WTC11 (cell line): ENCODE measurements around the gene KRTAP20-3. TPM values are rescaled to one million over a fixed set of nuclear protein-coding genes. Genes with fewer than 3 reads are reported as not detected.

Experiments used
- ATAC-seq: fragments of 200-7000 bp; cut with Tn5 transposase; 2 replicates; pipeline ENCODE4 v1.10.0; 2021; ENCODE audit warnings: mild to moderate bottlenecking, moderate library complexity
- CTCF ChIA-PET: fragments of 300-600 bp; sonication (Branson Sonifier 250); formaldehyde crosslinking; loops from one replicate; lab custom pipeline; 2021; ENCODE audit warnings: antibody characterized with exemption; lab: Charles Lee
- POLR2A ChIA-PET: fragments of 350-600 bp; sonication (Branson Sonifier 250); formaldehyde crosslinking; loops from one replicate; lab custom pipeline; 2021; ENCODE audit warnings: antibody characterized with exemption; lab: Charles Lee
- DNase-seq: peaks from one replicate; pipeline ENCODE4 v3.0.0; 2021; ENCODE audit warnings: low spot score
- H3K27ac Mint-ChIP-seq: 2 replicates; pipeline ENCODE4 v1.8.0; 2021; ENCODE audit warnings: mixed read lengths
- H3K27me3 Mint-ChIP-seq: 2 replicates; pipeline ENCODE4 v1.8.0; 2021; ENCODE audit warnings: low read depth, mild to moderate bottlenecking, moderate library complexity, mixed read lengths
- H3K36me3 Mint-ChIP-seq: 2 replicates; pipeline ENCODE4 v1.8.0; 2021; ENCODE audit warnings: mixed read lengths
- H3K4me1 Mint-ChIP-seq: 2 replicates; pipeline ENCODE4 v1.8.0; 2022; ENCODE audit warnings: mixed read lengths
- H3K4me3 Mint-ChIP-seq: 2 replicates; pipeline ENCODE4 v1.8.0; 2021; ENCODE audit warnings: mild to moderate bottlenecking, moderate library complexity, mixed read lengths
- H3K9me3 Mint-ChIP-seq: 2 replicates; pipeline ENCODE4 v1.8.0; 2021; ENCODE audit warnings: mixed read lengths
- ATF2 ChIP-seq: sonication (generic); formaldehyde crosslinking; IDR thresholded peaks from 2 replicates; pipeline ENCODE4 v1.8.1; 2022; ENCODE audit warnings: low read depth, missing genetic modification reagents, borderline replicate concordance
- ERG ChIP-seq: fragments of 250-450 bp; sonication (Bioruptor Pico); IDR thresholded peaks from 2 replicates; pipeline ENCODE4 v1.8.0; 2021; ENCODE audit warnings: mild to moderate bottlenecking
- FOXJ3 ChIP-seq: sonication (generic); formaldehyde crosslinking; IDR thresholded peaks from 2 replicates; pipeline ENCODE4 v1.9.0; 2021; ENCODE audit warnings: missing genetic modification reagents, mild to moderate bottlenecking, borderline replicate concordance
- FOXK1 ChIP-seq: sonication (generic); formaldehyde crosslinking; IDR thresholded peaks from 2 replicates; pipeline ENCODE4 v1.8.0; 2022; ENCODE audit warnings: mild to moderate bottlenecking, moderate library complexity, missing genetic modification reagents
- GABPB1 ChIP-seq: sonication (generic); formaldehyde crosslinking; IDR thresholded peaks from 2 replicates; pipeline ENCODE4 v1.8.1; 2023; ENCODE audit warnings: mild to moderate bottlenecking, missing genetic modification reagents
- IRF2 ChIP-seq: sonication (generic); formaldehyde crosslinking; IDR thresholded peaks from 2 replicates; pipeline ENCODE4 v1.8.0; 2022; ENCODE audit warnings: low read depth, missing genetic modification reagents, borderline replicate concordance
- KAT7 ChIP-seq: sonication (generic); formaldehyde crosslinking; IDR thresholded peaks from 2 replicates; pipeline ENCODE4 v1.8.1; 2023; ENCODE audit warnings: missing genetic modification reagents, mild to moderate bottlenecking, borderline replicate concordance
- OVOL2 ChIP-seq: fragments of 250-450 bp; sonication (Bioruptor Pico); IDR thresholded peaks from 2 replicates; pipeline ENCODE4 v1.9.0; 2021; ENCODE audit warnings: mild to moderate bottlenecking, borderline replicate concordance
- PREB ChIP-seq: sonication (generic); formaldehyde crosslinking; IDR thresholded peaks from 2 replicates; pipeline ENCODE4 v1.8.1; 2022; ENCODE audit warnings: mild to moderate bottlenecking, missing genetic modification reagents, moderate library complexity, borderline replicate concordance
- SMAD3 ChIP-seq: sonication (generic); formaldehyde crosslinking; IDR thresholded peaks from 2 replicates; pipeline ENCODE4 v1.8.0; 2022; ENCODE audit warnings: missing genetic modification reagents, mild to moderate bottlenecking, borderline replicate concordance
- SMAD4 ChIP-seq: sonication (generic); formaldehyde crosslinking; IDR thresholded peaks from 2 replicates; pipeline ENCODE4 v1.8.0; 2022; ENCODE audit warnings: mild to moderate bottlenecking, missing genetic modification reagents
- ZBTB21 ChIP-seq: sonication (generic); formaldehyde crosslinking; IDR thresholded peaks from 2 replicates; pipeline ENCODE4 v1.8.1; 2023; ENCODE audit warnings: mild to moderate bottlenecking, missing genetic modification reagents, borderline replicate concordance
- ZNF532 ChIP-seq: fragments of 250-450 bp; sonication (Bioruptor Pico); IDR thresholded peaks from 2 replicates; pipeline ENCODE4 v1.9.0; 2021; ENCODE audit warnings: mild to moderate bottlenecking, borderline replicate concordance
- total RNA-seq: library from RNA; stranded (reverse); gene quantifications from 3 replicates; pipeline ENCODE4 v1.2.3, GENCODE V29; 2021
- TF ChIP-seq, protein P1 (sequence below): sonication (generic); formaldehyde crosslinking; IDR thresholded peaks from 2 replicates; pipeline ENCODE4 v1.8.1; 2023; ENCODE audit warnings: mild to moderate bottlenecking, missing genetic modification reagents
- TF ChIP-seq, protein P2 (sequence below): sonication (generic); formaldehyde crosslinking; IDR thresholded peaks from 2 replicates; pipeline ENCODE4 v1.8.1; 2022; ENCODE audit warnings: missing genetic modification reagents, borderline replicate concordance
- TF ChIP-seq, protein P3 (sequence below): sonication (generic); formaldehyde crosslinking; IDR thresholded peaks from 2 replicates; pipeline ENCODE4 v1.8.0; 2022; ENCODE audit warnings: mild to moderate bottlenecking, missing genetic modification reagents

The KRTAP20-3 gene
- total RNA-seq, 1 experiment from 2014 or later = not detected

GRCh38 chr21:30613836-30614235 is 28.8 kb upstream of the KRTAP20-3 start, which contains the start of gene KRTAP6-1:
Gene KRTAP6-1 (minus strand): TSS chr21:30613930. CDS start chr21:30613904, 26 bp downstream.
- ChIA-PET POLR2A (no interaction called here), CTCF (no interaction called here)
- ATAC-seq = no peak
- Mint-ChIP-seq H3K4me3 (no peak within 1 kb of the TSS), H3K4me1 (no peaks in the 10 kb centered on the region), H3K36me3 (no peaks in the 10 kb centered on the region), H3K27ac (no peak within 1 kb of the TSS), H3K27me3 (no peaks in the 10 kb centered on the region), H3K9me3 (peaks cover 23% of the 10 kb centered on the region)
- no peak for DNase-seq
- TF ChIP-seq KAT7 = no peak
- no peak for TF ChIP-seq IRF2
- no peak for TF ChIP-seq FOXK1 (CRISPR knock-in tag)
- no peak for TF ChIP-seq ATF2 (CRISPR knock-in tag)
- TF ChIP-seq SMAD4 = no peak
- TF ChIP-seq, protein P1, sequence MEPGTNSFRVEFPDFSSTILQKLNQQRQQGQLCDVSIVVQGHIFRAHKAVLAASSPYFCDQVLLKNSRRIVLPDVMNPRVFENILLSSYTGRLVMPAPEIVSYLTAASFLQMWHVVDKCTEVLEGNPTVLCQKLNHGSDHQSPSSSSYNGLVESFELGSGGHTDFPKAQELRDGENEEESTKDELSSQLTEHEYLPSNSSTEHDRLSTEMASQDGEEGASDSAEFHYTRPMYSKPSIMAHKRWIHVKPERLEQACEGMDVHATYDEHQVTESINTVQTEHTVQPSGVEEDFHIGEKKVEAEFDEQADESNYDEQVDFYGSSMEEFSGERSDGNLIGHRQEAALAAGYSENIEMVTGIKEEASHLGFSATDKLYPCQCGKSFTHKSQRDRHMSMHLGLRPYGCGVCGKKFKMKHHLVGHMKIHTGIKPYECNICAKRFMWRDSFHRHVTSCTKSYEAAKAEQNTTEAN = no peak

GRCh38 chr21:30615199-30615598 is 27.5 kb upstream of the KRTAP20-3 start:
- H3K27me3 Mint-ChIP-seq = no peaks in the 10 kb centered on the region
- H3K4me1 Mint-ChIP-seq = no peaks in the 10 kb centered on the region
- no peak for TF ChIP-seq FOXJ3
- no peak for TF ChIP-seq IRF2
- TF ChIP-seq ZNF532 (CRISPR knock-in tag) = no peak
- TF ChIP-seq, protein P2, sequence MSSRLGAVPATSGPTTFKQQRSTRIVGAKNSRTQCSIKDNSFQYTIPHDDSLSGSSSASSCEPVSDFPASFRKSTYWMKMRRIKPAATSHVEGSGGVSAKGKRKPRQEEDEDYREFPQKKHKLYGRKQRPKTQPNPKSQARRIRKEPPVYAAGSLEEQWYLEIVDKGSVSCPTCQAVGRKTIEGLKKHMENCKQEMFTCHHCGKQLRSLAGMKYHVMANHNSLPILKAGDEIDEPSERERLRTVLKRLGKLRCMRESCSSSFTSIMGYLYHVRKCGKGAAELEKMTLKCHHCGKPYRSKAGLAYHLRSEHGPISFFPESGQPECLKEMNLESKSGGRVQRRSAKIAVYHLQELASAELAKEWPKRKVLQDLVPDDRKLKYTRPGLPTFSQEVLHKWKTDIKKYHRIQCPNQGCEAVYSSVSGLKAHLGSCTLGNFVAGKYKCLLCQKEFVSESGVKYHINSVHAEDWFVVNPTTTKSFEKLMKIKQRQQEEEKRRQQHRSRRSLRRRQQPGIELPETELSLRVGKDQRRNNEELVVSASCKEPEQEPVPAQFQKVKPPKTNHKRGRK (CRISPR knock-in tag) = no peak
- no peak for TF ChIP-seq GABPB1 (CRISPR knock-in tag)
- TF ChIP-seq PREB (CRISPR knock-in tag) = no peak
- TF ChIP-seq, protein P3, sequence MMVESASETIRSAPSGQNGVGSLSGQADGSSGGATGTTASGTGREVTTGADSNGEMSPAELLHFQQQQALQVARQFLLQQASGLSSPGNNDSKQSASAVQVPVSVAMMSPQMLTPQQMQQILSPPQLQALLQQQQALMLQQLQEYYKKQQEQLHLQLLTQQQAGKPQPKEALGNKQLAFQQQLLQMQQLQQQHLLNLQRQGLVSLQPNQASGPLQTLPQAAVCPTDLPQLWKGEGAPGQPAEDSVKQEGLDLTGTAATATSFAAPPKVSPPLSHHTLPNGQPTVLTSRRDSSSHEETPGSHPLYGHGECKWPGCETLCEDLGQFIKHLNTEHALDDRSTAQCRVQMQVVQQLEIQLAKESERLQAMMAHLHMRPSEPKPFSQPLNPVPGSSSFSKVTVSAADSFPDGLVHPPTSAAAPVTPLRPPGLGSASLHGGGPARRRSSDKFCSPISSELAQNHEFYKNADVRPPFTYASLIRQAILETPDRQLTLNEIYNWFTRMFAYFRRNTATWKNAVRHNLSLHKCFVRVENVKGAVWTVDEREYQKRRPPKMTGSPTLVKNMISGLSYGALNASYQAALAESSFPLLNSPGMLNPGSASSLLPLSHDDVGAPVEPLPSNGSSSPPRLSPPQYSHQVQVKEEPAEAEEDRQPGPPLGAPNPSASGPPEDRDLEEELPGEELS (CRISPR knock-in tag) = no peak
- no peak for TF ChIP-seq ERG (CRISPR knock-in tag)
- no peak for TF ChIP-seq SMAD3 (CRISPR knock-in tag)
- no peak for TF ChIP-seq ZBTB21
- TF ChIP-seq OVOL2 (CRISPR knock-in tag) = no peak
- no peak for TF ChIP-seq KAT7
- ATAC-seq (no peak), DNase-seq (no peak)
- no peaks in the 10 kb centered on the region for H3K36me3 Mint-ChIP-seq
- peaks cover 22% of the 10 kb centered on the region for H3K9me3 Mint-ChIP-seq
- H3K27ac Mint-ChIP-seq = no peak overlapping the region
- no peak overlapping the region for H3K4me3 Mint-ChIP-seq
- ChIA-PET POLR2A (no interaction called here), CTCF (interaction anchor here (1.5 kb wide), 1 partner anchor 9 kb away, joined by 6 read pairs; no protein-coding TSS in a partner anchor)
